ENCODE measurements around the gene ABCC4.

Gene ABCC4

GRCh38 chr13:95117092-95117491, 184.2 kb downstream of the ABCC4 start:
- TF ChIP-seq CTCF (IDR thresholded peaks at IDR 0.05; ENCODE audit: borderline replicate concordance, insufficient read depth, low read depth, low read length), result no peak
- H3K4me3 ChIP-seq (ENCODE audit: low read depth, low read length), result no peak overlapping the region

GRCh38 chr13:95115525-95115924, 185.7 kb downstream of the ABCC4 start:
- H3K4me3 ChIP-seq (ENCODE audit: low read depth, low read length), result no peak overlapping the region
- TF ChIP-seq CTCF (IDR thresholded peaks at IDR 0.05; ENCODE audit: borderline replicate concordance, insufficient read depth, low read depth, low read length), result no peak

GRCh38 chr13:95113601-95114000, 187.7 kb downstream of the ABCC4 start:
- TF ChIP-seq CTCF (IDR thresholded peaks at IDR 0.05; ENCODE audit: borderline replicate concordance, insufficient read depth, low read depth, low read length), result no peak
- no peak overlapping the region for H3K4me3 ChIP-seq (ENCODE audit: low read depth, low read length)

GRCh38 chr13:95112883-95113282, 188.4 kb downstream of the ABCC4 start:
- TF ChIP-seq CTCF (IDR thresholded peaks at IDR 0.05; ENCODE audit: borderline replicate concordance, insufficient read depth, low read depth, low read length), result no peak

GRCh38 chr13:95111608-95112007, 189.6 kb downstream of the ABCC4 start:
- H3K4me3 ChIP-seq (ENCODE audit: low read depth, low read length), result no peak overlapping the region
- no peak for TF ChIP-seq CTCF (IDR thresholded peaks at IDR 0.05; ENCODE audit: borderline replicate concordance, insufficient read depth, low read depth, low read length)

More at GRCh38 chr13:95112883-95113282, 188.4 kb downstream of the ABCC4 start:
- H3K4me3 ChIP-seq (ENCODE audit: low read depth, low read length), result no peak overlapping the region

GRCh38 chr13:95106562-95106961, 194.7 kb downstream of the ABCC4 start:
- TF ChIP-seq CTCF (IDR thresholded peaks at IDR 0.05; ENCODE audit: borderline replicate concordance, insufficient read depth, low read depth, low read length), result no peak
- no peak overlapping the region for H3K4me3 ChIP-seq (ENCODE audit: low read depth, low read length)

- no peak for TF ChIP-seq CTCF (IDR thresholded peaks at IDR 0.05; ENCODE audit: borderline replicate concordance, insufficient read depth, low read depth, low read length)
Measured at GRCh38 chr13:95100525-95101433, 200.5 kb downstream of the ABCC4 start.

More at GRCh38 chr13:95100525-95101433, 200.5 kb downstream of the ABCC4 start:
- H3K4me3 ChIP-seq (ENCODE audit: low read depth, low read length), result no peak overlapping the region

Data from GM12875 (cell line).